Skeletal muscle satellite cell (primary cell): Measurements from ENCODE around the gene MRPL17.

Source experiments
- H3K27me3 ChIP-seq: 2 replicates; pipeline ENCODE4 v1.7.0; 2013; ENCODE audit warnings: low read length; ENCODE audit not compliant: control insufficient read depth, insufficient read depth
- H3K36me3 ChIP-seq: 2 replicates; pipeline ENCODE4 v1.7.0; 2013; ENCODE audit warnings: mild to moderate bottlenecking, control low read depth, low read length; ENCODE audit not compliant: insufficient read depth
- H3K4me1 ChIP-seq: 2 replicates; pipeline ENCODE4 v1.7.0; 2013; ENCODE audit warnings: low read length; ENCODE audit not compliant: control insufficient read depth, insufficient read depth
- H3K4me2 ChIP-seq: 2 replicates; pipeline ENCODE4 v1.7.0; 2013; ENCODE audit warnings: mild to moderate bottlenecking, low read length
- H3K4me3 ChIP-seq: 2 replicates; pipeline ENCODE4 v1.7.0; 2013; ENCODE audit warnings: low read length
- H3K9ac ChIP-seq: 2 replicates; pipeline ENCODE4 v1.7.0; 2013; ENCODE audit warnings: mild to moderate bottlenecking, low read depth, low read length, moderate library complexity
- H3K9me3 ChIP-seq: replicated peaks from 2 replicates; pipeline ENCODE4 v1.7.0; 2013; ENCODE audit warnings: mild to moderate bottlenecking, control low read depth, low read length

Gene MRPL17

GRCh38 chr11:6663794-6664469 is 19.2 kb downstream of the MRPL17 start:
- H3K4me1 ChIP-seq: no peaks in the 10 kb centered on the region
- H3K9me3 ChIP-seq: no peaks in the 10 kb centered on the region
- H3K27me3 ChIP-seq: peaks cover 10% of the 10 kb centered on the region
- H3K4me3 ChIP-seq: no peak overlapping the region
- no peaks in the 10 kb centered on the region for H3K36me3 ChIP-seq
- no peak overlapping the region for H3K9ac ChIP-seq
- H3K4me2 ChIP-seq: no peak overlapping the region

GRCh38 chr11:6660712-6661111 is 22.4 kb downstream of the MRPL17 start:
- no peaks in the 10 kb centered on the region for H3K4me1 ChIP-seq
- H3K36me3 ChIP-seq: no peaks in the 10 kb centered on the region
- H3K27me3 ChIP-seq: peaks cover 40% of the 10 kb centered on the region
- H3K9me3 ChIP-seq: no peaks in the 10 kb centered on the region
- no peak overlapping the region for H3K9ac ChIP-seq
- H3K4me2 ChIP-seq: no peak overlapping the region
- no peak overlapping the region for H3K4me3 ChIP-seq

- H3K27me3 ChIP-seq: peaks cover 55% of the 10 kb centered on the region
- no peak overlapping the region for H3K9ac ChIP-seq
- H3K9me3 ChIP-seq: no peaks in the 10 kb centered on the region
- H3K4me1 ChIP-seq: peaks cover 3% of the 10 kb centered on the region
- H3K4me2 ChIP-seq: no peak overlapping the region
- H3K36me3 ChIP-seq: no peaks in the 10 kb centered on the region
- no peak overlapping the region for H3K4me3 ChIP-seq
Observed at GRCh38 chr11:6658647-6659046, 24.5 kb downstream of the MRPL17 start.

- no peak overlapping the region for H3K9ac ChIP-seq
- peaks cover 3% of the 10 kb centered on the region for H3K4me1 ChIP-seq
- H3K4me3 ChIP-seq: no peak overlapping the region
- no peak overlapping the region for H3K4me2 ChIP-seq
- H3K36me3 ChIP-seq: no peaks in the 10 kb centered on the region
- H3K9me3 ChIP-seq: no peaks in the 10 kb centered on the region
- H3K27me3 ChIP-seq: peaks cover 68% of the 10 kb centered on the region
Observed at GRCh38 chr11:6657346-6657745, 25.8 kb downstream of the MRPL17 start.

GRCh38 chr11:6656936-6657335 is 26.2 kb downstream of the MRPL17 start:
- H3K4me1 ChIP-seq: peaks cover 3% of the 10 kb centered on the region
- H3K4me2 ChIP-seq: no peak overlapping the region
- H3K36me3 ChIP-seq: no peaks in the 10 kb centered on the region
- peaks cover 72% of the 10 kb centered on the region for H3K27me3 ChIP-seq
- H3K9ac ChIP-seq: no peak overlapping the region
- H3K4me3 ChIP-seq: no peak overlapping the region
- no peaks in the 10 kb centered on the region for H3K9me3 ChIP-seq

GRCh38 chr11:6656584-6656915 is 26.6 kb downstream of the MRPL17 start:
- Histone ChIP-seq H3K9me3 (no peaks in the 10 kb centered on the region), H3K27me3 (peaks cover 75% of the 10 kb centered on the region), H3K9ac (no peak overlapping the region), H3K4me3 (no peak overlapping the region), H3K4me2 (no peak overlapping the region), H3K36me3 (no peaks in the 10 kb centered on the region), H3K4me1 (peaks cover 3% of the 10 kb centered on the region)

GRCh38 chr11:6655790-6656583 is 27.2 kb downstream of the MRPL17 start, which contains the start of gene DCHS1:
TSS of gene DCHS1 (minus strand) at chr11:6655809. CDS start at chr11:6641613, 14,196 bp downstream.
- Histone ChIP-seq H3K27me3 (peaks cover 79% of the 10 kb centered on the region), H3K4me2 (peak within 1 kb of the TSS; percentile 63), H3K9me3 (no peaks in the 10 kb centered on the region), H3K4me3 (peak within 1 kb of the TSS; percentile 58), H3K36me3 (no peaks in the 10 kb centered on the region), H3K9ac (peak within 1 kb of the TSS; percentile 34), H3K4me1 (peaks cover 3% of the 10 kb centered on the region)

- Histone ChIP-seq H3K9me3 (no peaks in the 10 kb centered on the region), H3K27me3 (peaks cover 87% of the 10 kb centered on the region), H3K4me2 (peak overlapping the region; percentile 62), H3K4me1 (peaks cover 3% of the 10 kb centered on the region), H3K4me3 (peak overlapping the region; percentile 58), H3K36me3 (no peaks in the 10 kb centered on the region), H3K9ac (peak overlapping the region; percentile 17)
Observed at GRCh38 chr11:6655020-6655789, 27.9 kb downstream of the MRPL17 start.

GRCh38 chr11:6654281-6655019 is 28.7 kb downstream of the MRPL17 start:
- Histone ChIP-seq H3K4me2 (no peak overlapping the region), H3K4me1 (peaks cover 3% of the 10 kb centered on the region), H3K4me3 (peak overlapping the region; percentile 49), H3K9ac (no peak overlapping the region), H3K36me3 (no peaks in the 10 kb centered on the region), H3K9me3 (no peaks in the 10 kb centered on the region), H3K27me3 (peaks cover 89% of the 10 kb centered on the region)

- Histone ChIP-seq H3K36me3 (no peaks in the 10 kb centered on the region), H3K9ac (no peak overlapping the region), H3K27me3 (peaks cover 89% of the 10 kb centered on the region), H3K4me2 (no peak overlapping the region), H3K4me1 (peaks cover 3% of the 10 kb centered on the region), H3K4me3 (no peak overlapping the region), H3K9me3 (no peaks in the 10 kb centered on the region)
Observed at GRCh38 chr11:6653656-6654055, 29.5 kb downstream of the MRPL17 start.

- Histone ChIP-seq H3K9ac (no peak overlapping the region), H3K4me3 (no peak overlapping the region), H3K36me3 (no peaks in the 10 kb centered on the region), H3K4me1 (peaks cover 3% of the 10 kb centered on the region), H3K27me3 (peaks cover 90% of the 10 kb centered on the region), H3K9me3 (no peaks in the 10 kb centered on the region), H3K4me2 (no peak overlapping the region)
Observed at GRCh38 chr11:6653097-6653496, 30.0 kb downstream of the MRPL17 start.
